ENCODE data around the gene TMEM179.

TMEM179 gene

DNA sequence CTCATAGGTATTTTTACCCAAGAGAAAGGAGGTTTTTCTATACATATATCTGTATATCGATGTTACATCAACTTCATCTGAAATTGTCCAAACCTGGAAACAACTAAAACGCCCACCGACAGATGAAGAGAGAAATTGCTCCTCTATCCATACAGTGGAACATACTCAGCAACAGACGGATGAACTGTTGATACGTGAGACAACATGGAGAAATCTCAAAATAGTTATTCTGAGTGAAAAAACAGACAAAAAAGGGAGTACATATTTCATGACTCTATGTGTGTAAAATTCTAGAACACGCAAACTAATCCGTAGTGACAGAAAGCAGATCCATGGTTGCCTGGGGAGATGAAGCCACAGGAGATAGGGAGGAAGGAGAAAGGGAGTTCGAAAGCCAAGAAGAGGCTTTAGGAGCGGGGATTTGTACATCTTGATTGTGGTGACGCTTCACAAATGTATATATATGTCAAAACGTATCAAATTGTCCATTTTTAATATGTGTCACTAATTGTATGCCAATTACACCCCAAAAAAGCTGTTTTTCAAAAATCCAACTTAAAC lies 62.6 kb downstream of the TMEM179 start:
- DNase-seq = no peak
